ENCODE results near the gene LPP. TPM values are rescaled to one million over a fixed set of nuclear protein-coding genes. Genes with fewer than 3 reads are reported as not detected.
A peak's percentile ranks its signal among the peaks of the same experiment; 100 is the strongest.

The LPP gene
- total and polyA plus RNA-seq, 2 of the 4 experiments (the other 2 are of a cell fraction), result 16.0 to 130 TPM

- Histone ChIP-seq H2AK9ac (replicated peaks; ENCODE audit: low read depth, low read length, poor library complexity) (no peak overlapping the region), H2BK120ac (ENCODE audit: low read depth, low read length) (peak overlapping the region; percentile 45; the same call in 1 of the 2 replicates), H3K4me3 (ENCODE audit: insufficient read depth, low read depth, low read length) (no peak overlapping the region), H2BK15ac (ENCODE audit: low read depth, low read length) (no peak overlapping the region), H3K9me1 (ENCODE audit: insufficient read depth, low read length) (peaks cover 8% of the 10 kb centered on the region), H3K4ac (ENCODE audit: low read depth, low read length) (peak overlapping the region; percentile 43; the same call in 1 of the 2 replicates), H3K23ac (ENCODE audit: low read depth, low read length) (peak overlapping the region; percentile 47; the same call in 1 of the 2 replicates), H4K20me1 (ENCODE audit: insufficient read depth, low read length) (peaks cover 20% of the 10 kb centered on the region), H4K5ac (ENCODE audit: low read depth, low read length) (no peak overlapping the region), H3K27me3 (ENCODE audit: control insufficient read depth, insufficient read depth, low read length) (no peaks in the 10 kb centered on the region), H4K91ac (ENCODE audit: insufficient read depth, low read depth, low read length) (no peak overlapping the region), H3K4me1 (ENCODE audit: control insufficient read depth, insufficient read depth, low read length) (peaks cover 11% of the 10 kb centered on the region), H2AFZ (replicated peaks; ENCODE audit: low read length, poor library complexity) (no peak overlapping the region), H3K9ac (ENCODE audit: low read depth, low read length) (no peak overlapping the region), H3K79me1 (ENCODE audit: low read depth in 1 of 2, low read length in 2 of 2) (peaks cover 34 to 62% of the 10 kb centered on the region in 2 experiments), H3K56ac (ENCODE audit: extremely low read depth, insufficient read depth, low read length) (no peak overlapping the region), H3K14ac (replicated peaks; ENCODE audit: low read depth, low read length) (0 out of 2 replicates have a peak overlapping the region, but pooled peaks have one; percentile 11), H3K18ac (ENCODE audit: low read depth, low read length) (no peak overlapping the region), H2BK20ac (ENCODE audit: low read depth, low read length) (peak overlapping the region; percentile 73; the same call in 1 of the 2 replicates), H2AK5ac (ENCODE audit: low read depth, low read length) (peak overlapping the region; percentile 16), H2BK5ac (ENCODE audit: low read depth, low read length, poor library complexity, severe bottlenecking) (peak overlapping the region; percentile 27), H4K8ac (ENCODE audit: low read depth in 2 of 2, low read length in 2 of 2) (peak overlapping the region in 1 of 2 experiments; percentile 43; a peak in 1 of 4 replicates), H3K36me3 (ENCODE audit: control insufficient read depth, insufficient read depth, low read length) (no peaks in the 10 kb centered on the region), H3K27ac (ENCODE audit: insufficient read depth, low read length) (peak overlapping the region; percentile 23; the same call in 1 of the 2 replicates), H3K4me2 (ENCODE audit: low read depth, low read length) (peak overlapping the region; percentile 59), H3K9me3 (ENCODE audit: control insufficient read depth, insufficient read depth, low read length) (no peaks in the 10 kb centered on the region)
- intact Hi-C loops (cut with micrococcal nuclease), result loop anchor here (5.0 kb wide), 2 partner anchors 235 to 445 kb away; no protein-coding TSS in a partner anchor
- POLR2A ChIA-PET (ENCODE audit: unreplicated experiment), result no interaction called here
- DNase-seq, result peak; percentile 97
- in situ Hi-C loops (cut with MboI; ENCODE audit: low sequenced_read_pairs), result loop anchor here (10.0 kb wide), 1 partner anchor 448 kb away; no protein-coding TSS in a partner anchor
- 76% methylated on average over 3 of the region's 5 CpGs; no CpG with 5 or more reads in 1 of the 2 experiments for WGBS, 2 experiments (ENCODE audit: extremely low coverage in 2 of 2, insufficient read length in 1 of 2)
- peak; percentile 82 for ATAC-seq (ENCODE audit: low read depth)
- dilution Hi-C loops (cut with HindIII; ENCODE audit: low sequenced_read_pairs, unreplicated experiment), result no loop called here
- CTCF ChIA-PET, result interaction anchor here (0.6 kb wide), 2 partner anchors 18 to 237 kb away, joined by 3 read pairs; no protein-coding TSS in a partner anchor
- BruUV-seq (replicated peaks), result no TSS peak
- peak; percentile 51 for TF ChIP-seq MAZ (IDR thresholded peaks at IDR 0.05; ENCODE audit: borderline replicate concordance, low read depth, low read length)
- TF ChIP-seq NFE2L2 (IDR thresholded peaks at IDR 0.05; ENCODE audit: low read depth, low read length), result 0 out of 2 replicates have a peak, but pooled peaks have one; percentile 27
- TF ChIP-seq POLR2A (IDR thresholded peaks at IDR 0.05; ENCODE audit: low read depth, low read length), result no peak
- TF ChIP-seq CHD1 (IDR thresholded peaks at IDR 0.05; ENCODE audit: low read depth, low read length), result no peak
- TF ChIP-seq MXI1 (IDR thresholded peaks at IDR 0.05; ENCODE audit: borderline replicate concordance, low read depth, low read length), result 0 out of 2 replicates have a peak, but pooled peaks have one; percentile 19
- TF ChIP-seq, protein P1, sequence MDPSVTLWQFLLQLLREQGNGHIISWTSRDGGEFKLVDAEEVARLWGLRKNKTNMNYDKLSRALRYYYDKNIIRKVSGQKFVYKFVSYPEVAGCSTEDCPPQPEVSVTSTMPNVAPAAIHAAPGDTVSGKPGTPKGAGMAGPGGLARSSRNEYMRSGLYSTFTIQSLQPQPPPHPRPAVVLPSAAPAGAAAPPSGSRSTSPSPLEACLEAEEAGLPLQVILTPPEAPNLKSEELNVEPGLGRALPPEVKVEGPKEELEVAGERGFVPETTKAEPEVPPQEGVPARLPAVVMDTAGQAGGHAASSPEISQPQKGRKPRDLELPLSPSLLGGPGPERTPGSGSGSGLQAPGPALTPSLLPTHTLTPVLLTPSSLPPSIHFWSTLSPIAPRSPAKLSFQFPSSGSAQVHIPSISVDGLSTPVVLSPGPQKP (IDR thresholded peaks at IDR 0.05; ENCODE audit: borderline replicate concordance, low read depth, low read length), result no peak
- TF ChIP-seq FOS (IDR thresholded peaks at IDR 0.05; ENCODE audit: low read depth, low read length), result no peak; the same call in 1 of the 2 replicates
- no peak for TF ChIP-seq RCOR1 (IDR thresholded peaks at IDR 0.05; ENCODE audit: insufficient replicate concordance, low read length)
- TF ChIP-seq USF2 (IDR thresholded peaks at IDR 0.05; ENCODE audit: low read depth, low read length), result no peak
- TF ChIP-seq CTCF (conservative IDR thresholded peaks at IDR 0.05; ENCODE audit: low read depth, low read length), result no peak
- peak; percentile 89 for TF ChIP-seq MAFK (IDR thresholded peaks at IDR 0.05; ENCODE audit: low read depth, low read length)
- TF ChIP-seq RFX5 (IDR thresholded peaks at IDR 0.05; ENCODE audit: low read depth, low read length), result no peak
- peak; percentile 70 for TF ChIP-seq BHLHE40 (IDR thresholded peaks at IDR 0.05; ENCODE audit: low read depth, low read length)
- no peak; the same call in 1 of the 2 replicates for TF ChIP-seq RAD21 (IDR thresholded peaks at IDR 0.05; ENCODE audit: low read length)
- no peak for TF ChIP-seq SMC3 (IDR thresholded peaks at IDR 0.05; ENCODE audit: low read depth, low read length)
Measured at GRCh38 chr3:188507244-188507720, 353.3 kb downstream of the LPP start.
